ENCODE results near the gene EZH1. TPM values are rescaled to one million over a fixed set of nuclear protein-coding genes. Genes with fewer than 3 reads are reported as not detected.
A peak's percentile ranks its signal among the peaks of the same experiment; 100 is the strongest.
"Not testable (repeated sequence)": the region's sequence is repeated elsewhere in the genome, so short reads cannot be mapped to it uniquely, and the experiment has no call there.

Gene EZH1
- total RNA-seq, 2 donors from 2014 or later, result 72.6 to 77.0 TPM

DNA sequence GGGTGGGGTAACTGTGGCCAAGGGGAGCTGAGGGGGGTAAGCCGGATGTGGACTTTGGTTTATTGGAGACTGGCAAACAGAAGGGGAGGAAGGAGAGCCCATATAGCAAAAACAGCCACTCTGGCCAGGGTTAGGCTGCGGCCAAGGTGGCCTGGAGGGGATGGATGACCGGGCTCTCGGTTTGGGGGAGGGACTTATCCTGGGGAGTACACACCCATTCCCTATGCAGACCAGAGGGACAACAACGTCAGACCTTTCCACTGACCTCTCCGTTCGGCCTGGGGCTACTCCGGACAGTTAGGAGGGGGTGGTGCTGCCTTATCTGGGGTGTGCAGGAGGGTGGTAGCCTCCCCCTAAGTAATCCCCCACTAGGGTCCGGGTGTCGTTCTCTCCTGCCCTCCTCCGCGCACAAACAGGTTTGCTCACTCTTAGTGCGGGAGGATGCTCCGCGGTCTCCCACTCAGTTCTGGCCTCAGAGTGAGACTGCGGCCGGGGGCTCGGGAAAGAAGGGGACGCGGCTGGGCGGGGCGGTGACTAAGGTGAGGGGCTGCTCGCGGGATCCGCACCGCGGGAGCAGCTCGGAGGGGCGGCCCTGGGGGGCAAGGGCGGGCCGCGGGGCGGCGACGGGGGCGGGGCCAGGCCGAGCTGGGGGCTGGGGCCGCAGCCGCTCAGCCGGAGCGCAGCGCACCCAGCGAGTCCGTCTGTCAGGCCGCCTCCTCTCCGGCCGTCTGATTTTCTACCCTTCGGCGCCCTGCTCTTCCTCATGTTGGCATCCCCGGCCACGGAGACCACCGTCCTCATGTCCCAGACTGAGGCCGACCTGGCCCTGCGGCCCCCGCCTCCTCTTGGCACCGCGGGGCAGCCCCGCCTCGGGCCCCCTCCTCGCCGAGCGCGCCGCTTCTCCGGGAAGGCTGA, 35.4 kb upstream of the EZH1 start, which contains the start of gene WNK4:
TSS of gene WNK4 (plus strand) at position 675 of the 915 bp plus-strand sequence. CDS start at position 764, 89 bp downstream.
- Mint-ChIP-seq H3K27me3 (peaks cover 46% of the 10 kb centered on the region), H3K27ac (no peak within 1 kb of the TSS), H3K4me1 (peaks cover 23% of the 10 kb centered on the region), H3K36me3 (ENCODE audit: low read depth) (peaks cover 17% of the 10 kb centered on the region), H3K4me3 (peak within 1 kb of the TSS; percentile 43)
- no peak for ATAC-seq
- H3K9me3 ChIP-seq (ENCODE audit: control insufficient read depth, low read length, poor library complexity, severe bottlenecking), result no peaks in the 10 kb centered on the region
- DNase-seq, result no peak

DNA sequence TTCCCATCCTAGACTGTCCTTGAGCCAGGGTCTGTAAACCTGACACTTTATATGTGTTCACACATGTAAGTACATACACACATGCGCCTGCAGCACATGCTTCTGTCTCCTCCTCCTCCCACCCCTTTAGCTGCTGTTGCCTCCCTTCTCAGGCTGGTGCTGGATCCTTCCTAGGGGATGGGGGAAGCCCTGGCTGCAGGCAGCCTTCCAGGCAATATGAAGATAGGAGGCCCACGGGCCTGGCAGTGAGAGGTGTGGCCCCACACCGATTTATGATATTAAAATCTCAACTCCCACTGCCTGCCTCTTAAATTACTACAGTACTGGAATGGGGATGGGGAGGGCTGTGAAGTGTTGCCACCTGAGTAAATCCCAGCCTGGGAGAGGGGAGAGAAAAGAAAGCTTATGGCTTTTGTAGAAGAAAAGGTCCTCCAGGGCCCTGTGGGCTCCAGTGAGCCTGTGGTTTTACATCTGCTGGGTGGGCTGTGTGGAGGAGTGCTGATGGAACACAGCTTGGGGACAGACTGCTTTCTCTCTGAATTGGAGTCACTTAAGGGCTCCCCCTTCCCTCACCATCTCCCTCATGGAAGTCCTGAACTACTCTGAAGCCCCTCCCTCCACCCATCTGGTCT, 34.6 kb upstream of the EZH1 start:
- Mint-ChIP-seq H3K4me1 (peaks cover 17% of the 10 kb centered on the region), H3K4me3 (peak overlapping the region; percentile 43), H3K36me3 (ENCODE audit: low read depth) (peaks cover 17% of the 10 kb centered on the region), H3K27ac (no peak overlapping the region), H3K27me3 (peaks cover 38% of the 10 kb centered on the region)
- ATAC-seq (no peak), DNase-seq (no peak)
- H3K9me3 ChIP-seq (ENCODE audit: control insufficient read depth, low read length, poor library complexity, severe bottlenecking), result no peaks in the 10 kb centered on the region

DNA sequence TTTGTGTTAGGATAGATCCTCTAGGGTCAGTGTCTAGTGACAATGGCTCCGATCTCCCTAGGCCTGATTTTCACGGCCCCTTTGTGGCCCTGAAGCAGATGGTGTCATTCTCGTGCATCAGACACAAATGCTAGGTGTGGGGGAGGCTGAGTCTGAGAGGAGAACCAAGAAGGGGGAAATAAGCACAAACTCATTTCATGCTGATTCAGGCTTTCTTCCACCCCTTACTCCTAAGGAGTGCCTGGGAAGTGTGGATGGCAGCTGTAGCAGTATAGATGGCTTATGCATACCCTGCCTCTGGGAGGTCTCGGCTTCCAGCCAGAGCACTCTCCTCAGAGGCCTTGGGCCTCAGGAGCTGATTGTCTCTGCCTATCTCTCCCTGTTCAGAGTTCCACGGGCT, 33.7 kb upstream of the EZH1 start:
- DNase-seq, result no peak
- H3K27me3 Mint-ChIP-seq, result peaks cover 30% of the 10 kb centered on the region
- no peaks in the 10 kb centered on the region for H3K9me3 ChIP-seq (ENCODE audit: control insufficient read depth, low read length, poor library complexity, severe bottlenecking)
- H3K27ac Mint-ChIP-seq, result no peak overlapping the region
- H3K36me3 Mint-ChIP-seq (ENCODE audit: low read depth), result peaks cover 20% of the 10 kb centered on the region
- no peak overlapping the region for H3K4me3 Mint-ChIP-seq
- ATAC-seq, result no peak
- H3K4me1 Mint-ChIP-seq, result peaks cover 22% of the 10 kb centered on the region

DNA sequence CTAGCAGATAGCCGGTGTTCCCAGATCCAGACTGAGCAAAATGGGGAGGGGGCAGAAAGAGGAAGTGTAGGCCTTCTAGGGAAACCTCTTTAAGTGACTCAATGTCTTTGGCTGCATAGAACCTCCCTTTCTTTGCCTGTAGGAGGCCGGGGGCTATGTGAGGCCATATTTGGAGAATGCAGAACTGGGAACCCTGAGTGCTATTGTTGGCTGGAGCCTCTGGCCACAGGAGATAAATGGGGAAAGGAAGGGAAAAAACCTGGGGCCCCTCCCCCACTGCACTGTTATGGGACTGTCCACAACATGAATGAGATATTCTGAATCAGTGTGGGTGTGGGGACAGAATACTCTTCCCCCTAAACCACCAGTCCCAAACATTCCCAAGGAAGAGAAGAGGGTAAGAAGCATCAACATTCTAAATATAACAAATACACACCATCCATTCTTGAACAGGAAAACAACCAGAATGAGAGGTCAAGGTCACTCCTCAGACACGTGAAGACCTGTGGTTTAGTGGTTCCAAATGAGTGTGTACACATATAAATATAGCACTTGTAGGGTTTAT, 30.8 kb upstream of the EZH1 start:
- H3K27ac Mint-ChIP-seq, result no peak overlapping the region
- no peak overlapping the region for H3K4me3 Mint-ChIP-seq

DNA sequence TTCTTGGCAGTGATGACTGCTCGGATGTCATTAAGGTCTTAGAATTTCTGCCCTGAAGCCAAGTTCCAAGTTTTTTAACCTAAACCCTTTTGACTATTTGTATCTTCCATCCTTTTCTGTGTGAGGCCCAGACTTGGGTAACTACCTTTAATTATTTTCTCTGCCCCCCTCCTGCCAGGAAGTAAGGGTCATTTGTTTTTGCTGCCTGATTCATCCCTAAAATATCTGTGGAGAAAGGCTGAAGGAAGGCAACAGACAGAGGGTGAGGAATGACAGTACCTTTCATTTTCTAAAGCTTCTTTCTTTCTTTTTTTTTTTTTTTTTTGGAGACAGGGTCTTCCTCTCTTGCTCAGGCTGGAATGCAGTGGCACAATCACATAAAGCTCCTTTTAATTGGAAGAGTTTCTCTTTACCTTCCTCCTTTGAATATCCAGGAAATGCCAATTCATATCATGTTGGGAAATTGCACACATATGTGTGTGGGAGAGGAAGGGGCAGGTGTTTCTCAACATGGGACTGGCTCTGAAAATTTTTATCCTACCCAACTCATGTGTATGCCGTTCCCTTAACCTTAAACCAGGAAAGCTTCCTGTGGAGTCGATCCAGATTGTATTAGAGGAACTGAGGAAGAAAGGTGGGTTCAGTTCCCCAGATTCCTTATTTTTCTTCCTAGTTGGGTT, 29.4 kb upstream of the EZH1 start:
- Mint-ChIP-seq H3K4me3 (peak overlapping the region; percentile 98), H3K4me1 (peaks cover 17% of the 10 kb centered on the region), H3K36me3 (ENCODE audit: low read depth) (peaks cover 10% of the 10 kb centered on the region), H3K27ac (peak overlapping the region; percentile 97), H3K27me3 (peaks cover 1% of the 10 kb centered on the region)
- ATAC-seq, result no peak
- no peaks in the 10 kb centered on the region for H3K9me3 ChIP-seq (ENCODE audit: control insufficient read depth, low read length, poor library complexity, severe bottlenecking)
- DNase-seq, result no peak

More for the DNA sequence above, 30.8 kb upstream of the EZH1 start:
- H3K4me1 Mint-ChIP-seq, result peaks cover 25% of the 10 kb centered on the region
- no peaks in the 10 kb centered on the region for H3K9me3 ChIP-seq (ENCODE audit: control insufficient read depth, low read length, poor library complexity, severe bottlenecking)
- ATAC-seq, result no peak
- H3K36me3 Mint-ChIP-seq (ENCODE audit: low read depth), result peaks cover 16% of the 10 kb centered on the region
- H3K27me3 Mint-ChIP-seq, result peaks cover 10% of the 10 kb centered on the region
- no peak for DNase-seq

DNA sequence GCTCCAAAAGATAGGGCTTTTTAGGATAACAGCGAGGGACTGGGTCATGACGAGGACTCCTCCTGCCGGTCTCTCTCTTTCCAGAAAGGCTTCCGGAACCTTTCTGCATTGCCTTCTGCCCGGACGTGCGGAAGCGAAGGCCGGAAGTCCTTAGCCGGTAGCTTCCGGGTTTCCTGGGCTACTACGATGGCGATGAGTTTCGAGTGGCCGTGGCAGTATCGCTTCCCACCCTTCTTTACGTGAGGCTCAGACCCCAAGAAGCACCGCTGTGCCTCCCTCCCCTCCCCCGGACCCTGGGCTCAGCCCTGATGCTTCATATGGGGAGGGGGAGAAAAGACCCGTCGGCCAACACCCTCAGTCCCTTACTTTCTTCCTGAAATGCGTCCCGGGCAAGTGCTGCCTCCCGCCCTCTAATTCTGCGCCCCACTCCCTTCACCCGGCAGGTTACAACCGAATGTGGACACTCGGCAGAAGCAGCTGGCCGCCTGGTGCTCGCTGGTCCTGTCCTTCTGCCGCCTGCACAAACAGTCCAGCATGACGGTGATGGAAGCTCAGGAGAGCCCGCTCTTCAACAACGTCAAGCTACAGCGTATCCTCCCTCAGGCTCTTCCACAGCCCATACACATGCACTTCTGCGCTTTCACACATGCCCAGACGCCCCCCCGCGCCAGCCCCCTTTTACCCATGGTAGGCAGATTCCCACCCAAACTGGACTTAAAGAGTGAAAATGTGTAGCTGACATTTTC, 28.6 kb upstream of the EZH1 start, which contains the start of gene VPS25:
TSS of gene VPS25 (plus strand) at position 160 of the 746 bp plus-strand sequence. CDS start at position 187, 27 bp downstream.
- Mint-ChIP-seq H3K4me3 (peak within 1 kb of the TSS; percentile 98), H3K27me3 (no peaks in the 10 kb centered on the region), H3K36me3 (ENCODE audit: low read depth) (peaks cover 10% of the 10 kb centered on the region), H3K4me1 (peaks cover 17% of the 10 kb centered on the region), H3K27ac (peak within 1 kb of the TSS; percentile 97)
- no peaks in the 10 kb centered on the region for H3K9me3 ChIP-seq (ENCODE audit: control insufficient read depth, low read length, poor library complexity, severe bottlenecking)
- ATAC-seq (peak; percentile 95), DNase-seq (peak; percentile 42 to 60 (median 50))

DNA sequence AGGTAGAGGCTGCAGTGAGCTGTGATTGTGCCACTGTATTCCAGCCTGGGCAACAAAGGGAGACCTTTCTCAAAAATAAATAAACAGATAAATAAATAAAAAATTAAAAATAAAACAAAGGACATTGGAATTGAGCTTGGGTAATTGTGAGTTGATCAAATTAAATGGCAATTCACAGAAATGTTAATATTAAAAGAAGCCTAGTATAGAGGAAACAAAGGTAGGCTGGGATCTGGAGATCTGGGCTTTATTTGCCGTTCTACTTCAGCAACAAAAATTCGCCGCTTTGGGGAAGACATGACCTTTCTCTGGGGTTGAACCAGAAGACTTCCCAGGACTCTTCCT, 28.1 kb upstream of the EZH1 start:
- DNase-seq (no peak), ATAC-seq (peak; percentile 15)
- Mint-ChIP-seq H3K4me3 (peak overlapping the region; percentile 98), H3K36me3 (ENCODE audit: low read depth) (peaks cover 9% of the 10 kb centered on the region), H3K27me3 (peaks cover 4% of the 10 kb centered on the region), H3K27ac (peak overlapping the region; percentile 97), H3K4me1 (peaks cover 17% of the 10 kb centered on the region)
- H3K9me3 ChIP-seq (ENCODE audit: control insufficient read depth, low read length, poor library complexity, severe bottlenecking), result no peaks in the 10 kb centered on the region

DNA sequence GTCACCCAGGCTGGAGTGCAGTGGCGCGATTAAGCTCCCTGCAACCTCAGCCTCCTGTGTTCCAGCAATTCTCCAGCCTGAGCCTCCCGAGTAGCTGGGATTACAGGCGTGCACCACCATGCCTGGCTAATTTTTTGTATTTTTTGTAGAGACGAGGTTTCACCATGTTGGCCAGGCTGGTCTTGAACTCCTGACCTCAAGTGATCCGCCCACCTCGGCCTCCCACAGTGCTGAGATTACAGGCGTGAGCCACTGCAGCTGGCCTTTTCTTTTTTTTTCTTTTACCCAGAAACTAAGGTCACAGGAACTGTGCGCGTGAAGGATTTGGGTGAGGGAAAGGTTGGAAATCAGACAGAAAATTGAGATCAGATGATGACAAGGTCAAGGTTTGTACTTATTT, 25.1 kb upstream of the EZH1 start:
- H3K9me3 ChIP-seq (ENCODE audit: control insufficient read depth, low read length, poor library complexity, severe bottlenecking); H3K27ac Mint-ChIP-seq; H3K4me3 Mint-ChIP-seq; DNase-seq; ATAC-seq: not testable (repeated sequence)
- Mint-ChIP-seq H3K4me1 (peaks cover 19% of the 10 kb centered on the region), H3K27me3 (peaks cover 24% of the 10 kb centered on the region), H3K36me3 (ENCODE audit: low read depth) (peaks cover 11% of the 10 kb centered on the region)

DNA sequence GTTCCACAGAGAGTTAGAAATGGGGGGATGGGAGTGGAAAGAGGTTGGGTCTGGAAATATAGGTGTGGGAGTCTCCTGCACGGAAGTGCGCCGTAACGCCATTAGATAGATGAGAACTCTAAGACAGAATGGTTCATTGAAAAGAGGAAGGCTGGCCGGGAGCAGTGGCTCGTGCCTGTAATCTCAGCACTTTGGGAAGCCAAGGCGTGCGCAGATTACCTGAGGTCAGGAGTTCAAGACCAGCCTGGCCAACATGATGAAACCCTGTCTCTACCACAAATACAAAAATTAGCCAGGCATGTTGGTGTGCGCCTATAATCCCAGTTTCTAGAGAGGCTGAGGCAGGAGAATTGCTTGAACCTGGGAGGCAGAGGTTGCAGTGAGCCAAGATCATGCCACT, 23.2 kb upstream of the EZH1 start:
- H3K9me3 ChIP-seq (ENCODE audit: control insufficient read depth, low read length, poor library complexity, severe bottlenecking); ATAC-seq; H3K36me3 Mint-ChIP-seq (ENCODE audit: low read depth); H3K27ac Mint-ChIP-seq; DNase-seq; H3K4me3 Mint-ChIP-seq: not testable (repeated sequence)
- Mint-ChIP-seq H3K27me3 (peaks cover 38% of the 10 kb centered on the region), H3K4me1 (peaks cover 13% of the 10 kb centered on the region)

DNA sequence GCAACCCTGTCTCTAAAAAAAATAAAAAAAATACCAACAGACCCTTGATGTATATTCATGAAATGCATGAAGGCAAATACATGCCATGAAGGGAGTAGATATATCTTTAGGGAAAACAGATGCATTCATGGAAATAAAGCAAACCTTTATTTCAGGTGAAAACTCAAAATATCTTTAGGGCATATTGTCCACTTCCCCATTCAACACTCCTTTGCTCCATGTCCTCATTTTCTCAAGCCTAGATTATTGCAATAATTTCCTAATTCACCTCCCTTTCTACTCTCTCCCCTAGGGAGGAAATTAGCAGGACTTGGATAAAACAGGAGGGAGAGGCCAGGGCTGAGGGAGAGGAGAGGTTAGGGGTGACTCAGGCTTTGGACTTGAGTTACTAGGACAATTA, 22.7 kb upstream of the EZH1 start:
- H3K4me1 Mint-ChIP-seq, result peaks cover 10% of the 10 kb centered on the region
- H3K9me3 ChIP-seq (ENCODE audit: control insufficient read depth, low read length, poor library complexity, severe bottlenecking), result no peaks in the 10 kb centered on the region
- DNase-seq (no peak), ATAC-seq (no peak)
- H3K36me3 Mint-ChIP-seq (ENCODE audit: low read depth), result peaks cover 8% of the 10 kb centered on the region
- H3K4me3 Mint-ChIP-seq, result no peak overlapping the region
- no peak overlapping the region for H3K27ac Mint-ChIP-seq
- peaks cover 43% of the 10 kb centered on the region for H3K27me3 Mint-ChIP-seq

DNA sequence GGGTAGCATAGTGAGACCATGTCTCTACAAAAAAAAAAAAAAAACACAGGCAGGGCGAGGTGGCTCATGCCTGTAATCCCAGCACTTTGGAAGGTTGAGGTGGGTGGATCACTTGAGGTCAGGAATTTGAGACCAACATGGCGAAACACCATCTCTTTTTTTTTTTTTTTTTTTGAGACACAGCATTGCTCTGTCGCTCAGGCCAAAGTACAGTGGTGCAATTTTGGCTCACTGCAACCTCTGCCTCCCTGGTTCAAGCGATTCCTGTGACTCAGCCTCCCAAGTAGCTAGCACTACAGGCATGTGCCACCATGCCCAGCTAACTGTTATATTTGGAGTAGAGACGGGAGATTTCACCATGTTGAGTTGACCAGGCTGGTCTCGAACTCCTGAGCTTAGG, 21.3 kb upstream of the EZH1 start:
- no peak overlapping the region for H3K27ac Mint-ChIP-seq
- no peak overlapping the region for H3K4me3 Mint-ChIP-seq
- no peak for ATAC-seq
- peaks cover 52% of the 10 kb centered on the region for H3K27me3 Mint-ChIP-seq
- peaks cover 8% of the 10 kb centered on the region for H3K4me1 Mint-ChIP-seq
- H3K9me3 ChIP-seq (ENCODE audit: control insufficient read depth, low read length, poor library complexity, severe bottlenecking), result no peaks in the 10 kb centered on the region
- DNase-seq, result no peak
- peaks cover 8% of the 10 kb centered on the region for H3K36me3 Mint-ChIP-seq (ENCODE audit: low read depth)

DNA sequence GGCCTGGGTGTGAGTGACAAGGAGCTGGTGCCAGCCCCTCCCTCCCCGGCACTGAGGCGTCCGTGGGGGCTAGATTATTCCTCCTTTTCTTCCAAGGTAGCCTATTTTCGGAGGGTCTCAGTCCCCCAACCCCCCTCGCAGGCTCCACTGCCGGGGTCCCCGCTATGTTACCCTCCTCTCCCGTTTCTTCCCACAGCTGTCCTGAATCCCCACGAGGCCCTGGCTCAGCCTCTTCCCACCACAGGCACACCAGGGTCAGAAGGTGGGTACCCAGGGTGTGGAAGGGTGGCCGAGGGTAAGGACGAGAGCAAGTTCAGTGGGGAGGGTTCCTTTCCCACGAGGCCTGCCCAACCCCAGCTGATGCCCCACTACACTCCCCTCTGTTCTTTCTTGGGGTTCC, 16.8 kb upstream of the EZH1 start:
- Mint-ChIP-seq H3K27ac (no peak overlapping the region), H3K4me3 (peak overlapping the region; percentile 76), H3K4me1 (peaks cover 8% of the 10 kb centered on the region), H3K27me3 (peaks cover 67% of the 10 kb centered on the region), H3K36me3 (ENCODE audit: low read depth) (peaks cover 6% of the 10 kb centered on the region)
- H3K9me3 ChIP-seq (ENCODE audit: control insufficient read depth, low read length, poor library complexity, severe bottlenecking), result no peaks in the 10 kb centered on the region
- DNase-seq, result no peak
- ATAC-seq, result no peak

All from T-helper 17 cell (primary cell).